Naive thymus-derived CD4-positive, alpha-beta T cell (primary cell): ENCODE measurements around the gene U2AF1. TPM values are rescaled to one million over a fixed set of nuclear protein-coding genes. Genes with fewer than 3 reads are reported as not detected.
A peak's percentile ranks its signal among the peaks of the same experiment; 100 is the strongest.
"Not testable (repeated sequence)": the region's sequence is repeated elsewhere in the genome, so short reads cannot be mapped to it uniquely, and the experiment has no call there.

Experiments
- ATAC-seq: fragments of 150-1000 bp; cut with Tn5 transposase; 2 replicates; pipeline ENCODE4 v1.10.0; 2021; ENCODE audit warnings: mild to moderate bottlenecking, moderate library complexity
- CTCF ChIA-PET: fragments of 350-600 bp; sonication (Branson Sonifier 250); formaldehyde crosslinking; loops from one replicate; lab custom pipeline; 2021; ENCODE audit warnings: antibody characterized with exemption; lab: Charles Lee
- POLR2A ChIA-PET: fragments of 350-600 bp; sonication (Branson Sonifier 250); formaldehyde crosslinking; loops from one replicate; lab custom pipeline; 2021; ENCODE audit warnings: antibody characterized with exemption, inconsistent platforms; lab: Charles Lee
- DNase-seq, 9 donors: peaks; one replicate each; pipeline versions ENCODE4 v3.0.0 to v3.0.0-alpha.2; 2020 to 2022; ENCODE audit warnings: mixed read lengths in 1 of 9
- H3K27ac ChIP-seq: one replicate; pipeline ENCODE4 v1.7.0; 2013; ENCODE audit warnings: mild to moderate bottlenecking, low read depth, low read length, moderate library complexity
- H3K27me3 ChIP-seq, 2 donors: one replicate each; pipeline ENCODE4 v1.7.0; 2013; ENCODE audit warnings: low read length in 2 of 2, mild to moderate bottlenecking in 2 of 2, moderate library complexity in 2 of 2; ENCODE audit not compliant: control insufficient read depth in 2 of 2, insufficient read depth in 2 of 2
- H3K36me3 ChIP-seq, 3 experiments: 1 replicate in 2 of 3; 2 replicates in 1 of 3; pipeline ENCODE4 v1.7.0; 2013; ENCODE audit warnings: low read length in 3 of 3, mild to moderate bottlenecking in 3 of 3, moderate library complexity in 1 of 3; ENCODE audit not compliant: insufficient read depth in 3 of 3, control insufficient read depth in 2 of 3
- H3K4me1 ChIP-seq, 2 donors: one replicate each; pipeline ENCODE4 v1.7.0; 2013; ENCODE audit warnings: low read length in 2 of 2, mild to moderate bottlenecking in 2 of 2, moderate library complexity in 1 of 2; ENCODE audit not compliant: control insufficient read depth in 2 of 2, insufficient read depth in 2 of 2
- H3K4me3 ChIP-seq: 2 replicates; pipeline ENCODE4 v1.7.0; 2013; ENCODE audit warnings: mild to moderate bottlenecking, low read length
- H3K9me3 ChIP-seq, 3 experiments: 1 replicate in 2 of 3; 2 replicates in 1 of 3; pipeline ENCODE4 v1.7.0; 2013; ENCODE audit warnings: low read length in 3 of 3; ENCODE audit not compliant: control insufficient read depth in 2 of 3
- H3K27ac Mint-ChIP-seq, 9 donors: one replicate each; pipeline ENCODE4 v1.8.0; 2020 to 2022; ENCODE audit warnings: mixed read lengths in 9 of 9, mild to moderate bottlenecking in 8 of 9, moderate library complexity in 5 of 9, inconsistent platforms in 2 of 9
- H3K27me3 Mint-ChIP-seq, 5 donors: one replicate each; pipeline ENCODE4 v1.8.0; 2021 to 2022; ENCODE audit warnings: mixed read lengths in 5 of 5, mild to moderate bottlenecking in 1 of 5
- H3K36me3 Mint-ChIP-seq, 5 donors: one replicate each; pipeline ENCODE4 v1.8.0; 2020 to 2022; ENCODE audit warnings: mixed read lengths in 5 of 5, mild to moderate bottlenecking in 3 of 5, inconsistent platforms in 1 of 5
- H3K4me1 Mint-ChIP-seq, 7 donors: one replicate each; pipeline ENCODE4 v1.8.0; 2020 to 2022; ENCODE audit warnings: mixed read lengths in 7 of 7, mild to moderate bottlenecking in 3 of 7, inconsistent platforms in 1 of 7
- H3K4me3 Mint-ChIP-seq, 10 donors: one replicate each; pipeline ENCODE4 v1.8.0; 2020 to 2022; ENCODE audit warnings: mild to moderate bottlenecking in 10 of 10, mixed read lengths in 10 of 10, moderate library complexity in 6 of 10, inconsistent platforms in 2 of 10
- H3K9me3 Mint-ChIP-seq, 11 donors: one replicate each; pipeline ENCODE4 v1.8.0; 2020 to 2022; ENCODE audit warnings: mixed read lengths in 11 of 11, mild to moderate bottlenecking in 4 of 11, inconsistent platforms in 1 of 11, moderate library complexity in 1 of 11
- intact Hi-C, 2 donors: fragments of 100-400 bp; cut with micrococcal nuclease; formaldehyde crosslinking; loops; one replicate each; pipeline ENCODE4 v1.15.1; 2023
- polyA plus RNA-seq, 2 donors: library from polyadenylated mRNA; unstranded; fragments of 300-500 nt; fragmentation: Illumina TruSeq; gene quantifications; one replicate each; pipeline ENCODE4 v1.2.3, GENCODE V29; 2021
- total RNA-seq, 6 experiments: library from RNA in 5 of 6; stranded (reverse) in 5 of 6; gene quantifications; 1 replicate in 5 of 6; 2 replicates in 1 of 6; pipeline ENCODE4 v1.2.3 and lab custom pipeline; 2021 to 2026

The U2AF1 gene
- 100 to 1,000 TPM in 1 of 5 experiments, 10 to 100 TPM in 3, 1 to 10 TPM in 1; 7.5 to 134 (median 76.0) TPM for total RNA-seq
- 10 to 100 TPM; 74.4 to 82.2 TPM for polyA plus RNA-seq
- total RNA-seq (lab: John Stamatoyannopoulos, UW): 19.5 reads per million, percentile 50 among the genes with 10 or more reads in this experiment

DNA sequence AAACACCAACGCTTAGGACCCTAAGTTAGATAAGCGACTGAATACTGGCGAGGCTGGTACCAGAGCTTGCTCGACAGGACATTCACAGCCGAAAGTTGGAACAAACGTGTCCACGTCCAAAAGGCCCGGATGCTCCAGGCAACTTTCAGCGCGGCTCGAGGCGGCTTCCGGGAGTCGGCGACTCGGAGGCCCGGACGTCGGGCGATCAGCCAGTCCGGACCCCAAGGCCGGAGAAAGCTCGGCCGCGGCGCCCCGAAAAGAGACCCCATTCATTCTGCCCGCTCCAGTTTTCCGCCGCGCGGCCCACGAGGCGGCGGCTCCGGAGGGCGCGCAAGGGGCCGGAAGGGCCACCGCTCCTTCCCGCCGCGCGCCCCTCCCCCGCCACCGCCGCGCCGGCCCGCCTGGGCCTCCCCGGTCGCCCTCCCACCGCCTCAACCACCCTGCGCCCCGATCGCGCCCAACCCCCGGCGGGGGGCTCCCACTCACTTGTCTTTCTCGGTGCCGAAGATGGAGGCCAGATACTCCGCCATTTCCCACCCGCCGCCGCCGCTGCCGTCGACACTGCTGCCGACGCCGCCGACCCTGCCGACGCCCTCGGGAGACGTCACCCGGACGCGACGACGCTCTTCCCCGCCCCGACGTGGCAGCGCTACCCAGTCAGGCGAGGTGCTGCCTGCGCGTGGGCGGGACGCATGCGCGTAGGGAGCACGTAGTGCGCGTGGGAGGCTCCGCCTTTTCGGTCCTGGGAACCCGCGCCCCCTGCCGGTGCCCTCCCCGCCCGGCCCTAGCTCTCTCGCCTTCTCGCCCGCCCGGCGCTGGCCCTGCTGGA is at the start of gene U2AF1:
TSS of gene U2AF1 (minus strand) at position 606 of the 829 bp plus-strand sequence. CDS start at position 530, 76 bp downstream.
- CTCF ChIA-PET, intact Hi-C loops: not testable (repeated sequence)

GRCh38 chr21:43153601-43154000 is 46.2 kb upstream of the U2AF1 start:
- H3K36me3 Mint-ChIP-seq, H3K4me1 ChIP-seq, intact Hi-C loops, POLR2A ChIA-PET, H3K4me3 ChIP-seq, H3K27ac ChIP-seq, H3K9me3 Mint-ChIP-seq, H3K9me3 ChIP-seq, H3K4me1 Mint-ChIP-seq, H3K27me3 Mint-ChIP-seq, CTCF ChIA-PET, ATAC-seq, H3K27me3 ChIP-seq, H3K27ac Mint-ChIP-seq, H3K4me3 Mint-ChIP-seq, DNase-seq, H3K36me3 ChIP-seq: not testable (repeated sequence)

More for the DNA sequence above, at the start of gene U2AF1:
- Mint-ChIP-seq H3K4me3 (peak within 1 kb of the TSS in 2 of 10 donors; percentile 16 to 61), H3K27ac (peak within 1 kb of the TSS in 1 of 9 donors; percentile 71)
- peak within 1 kb of the TSS; percentile 73 for H3K27ac ChIP-seq
- H3K4me1 Mint-ChIP-seq, H3K36me3 Mint-ChIP-seq, H3K4me3 ChIP-seq, H3K9me3 ChIP-seq, H3K27me3 ChIP-seq, H3K4me1 ChIP-seq, POLR2A ChIA-PET, H3K27me3 Mint-ChIP-seq, H3K9me3 Mint-ChIP-seq, H3K36me3 ChIP-seq: not testable (repeated sequence)
- DNase-seq (peak in 7 of 9 donors; percentile 61 to 88 (median 73)), ATAC-seq (peak; percentile 99)

- H3K27me3 Mint-ChIP-seq, H3K4me1 Mint-ChIP-seq, H3K9me3 ChIP-seq, CTCF ChIA-PET, H3K4me3 Mint-ChIP-seq, POLR2A ChIA-PET, H3K4me1 ChIP-seq, H3K27ac ChIP-seq, H3K4me3 ChIP-seq, intact Hi-C loops, ATAC-seq, H3K36me3 ChIP-seq, H3K27ac Mint-ChIP-seq, H3K27me3 ChIP-seq, H3K36me3 Mint-ChIP-seq, H3K9me3 Mint-ChIP-seq, DNase-seq: not testable (repeated sequence)
Observed at GRCh38 chr21:43149344-43149743, 42.0 kb upstream of the U2AF1 start.

DNA sequence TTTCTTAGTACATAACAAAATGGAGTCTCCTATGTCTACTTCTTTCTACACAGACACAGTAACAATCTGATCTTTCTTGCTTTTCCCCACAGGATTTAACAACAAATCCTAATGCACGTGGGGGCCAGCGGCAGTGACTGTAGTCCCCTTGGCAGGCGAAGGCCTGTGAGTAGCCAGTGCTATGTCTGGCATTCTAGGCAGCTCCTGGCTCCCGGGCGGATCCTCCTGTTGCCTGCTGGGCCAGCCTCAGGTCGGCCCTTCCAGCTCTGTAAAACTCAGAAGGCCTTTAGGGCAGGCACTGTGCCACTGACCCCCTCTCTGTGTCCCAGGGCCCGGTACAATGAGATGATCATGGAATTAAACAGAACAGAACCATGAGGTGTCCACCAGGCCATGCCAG is 40.6 kb upstream of the U2AF1 start:
- H3K27me3 Mint-ChIP-seq, H3K4me3 Mint-ChIP-seq, POLR2A ChIA-PET, intact Hi-C loops, H3K9me3 Mint-ChIP-seq, ATAC-seq, H3K36me3 Mint-ChIP-seq, CTCF ChIA-PET, H3K4me3 ChIP-seq, H3K4me1 Mint-ChIP-seq, H3K27me3 ChIP-seq, H3K9me3 ChIP-seq, DNase-seq, H3K4me1 ChIP-seq, H3K27ac ChIP-seq, H3K36me3 ChIP-seq, H3K27ac Mint-ChIP-seq: not testable (repeated sequence)

GRCh38 chr21:43146637-43147036 is 39.3 kb upstream of the U2AF1 start:
- H3K36me3 ChIP-seq, H3K9me3 Mint-ChIP-seq, H3K9me3 ChIP-seq, H3K4me3 Mint-ChIP-seq, H3K27me3 Mint-ChIP-seq, H3K4me3 ChIP-seq, H3K27me3 ChIP-seq, DNase-seq, H3K4me1 ChIP-seq, H3K36me3 Mint-ChIP-seq, H3K27ac ChIP-seq, intact Hi-C loops, H3K27ac Mint-ChIP-seq, POLR2A ChIA-PET, CTCF ChIA-PET, ATAC-seq, H3K4me1 Mint-ChIP-seq: not testable (repeated sequence)

GRCh38 chr21:43141407-43141806 is 34.0 kb upstream of the U2AF1 start:
- CTCF ChIA-PET, H3K36me3 Mint-ChIP-seq, H3K27ac ChIP-seq, H3K4me3 Mint-ChIP-seq, H3K36me3 ChIP-seq, H3K4me1 Mint-ChIP-seq, H3K9me3 Mint-ChIP-seq, H3K27me3 ChIP-seq, H3K27ac Mint-ChIP-seq, DNase-seq, H3K9me3 ChIP-seq, intact Hi-C loops, H3K4me1 ChIP-seq, POLR2A ChIA-PET, ATAC-seq, H3K4me3 ChIP-seq, H3K27me3 Mint-ChIP-seq: not testable (repeated sequence)

- intact Hi-C loops, H3K27ac Mint-ChIP-seq, H3K27me3 ChIP-seq, H3K9me3 ChIP-seq, H3K27me3 Mint-ChIP-seq, H3K4me3 Mint-ChIP-seq, POLR2A ChIA-PET, H3K9me3 Mint-ChIP-seq, H3K4me1 Mint-ChIP-seq, DNase-seq, H3K36me3 Mint-ChIP-seq, H3K4me3 ChIP-seq, H3K27ac ChIP-seq, H3K36me3 ChIP-seq, CTCF ChIA-PET, H3K4me1 ChIP-seq: not testable (repeated sequence)
- ATAC-seq: peak; percentile 37
Observed at GRCh38 chr21:43138944-43139343, 31.6 kb upstream of the U2AF1 start.
